IPS-20b (cell line): Measurements from ENCODE around the gene HECW1.
"Not testable (repeated sequence)": the region's sequence is repeated elsewhere in the genome, so short reads cannot be mapped to it uniquely, and the experiment has no call there.

Experiments used
- H3K27ac ChIP-seq: one replicate; pipeline ENCODE4 v1.5.1; 2013; ENCODE audit warnings: low read length
- H3K27me3 ChIP-seq: 2 replicates; pipeline ENCODE4 v1.6.1; 2013; ENCODE audit warnings: mild to moderate bottlenecking, low read length, inconsistent platforms; ENCODE audit not compliant: insufficient read depth
- H3K36me3 ChIP-seq: 2 replicates; pipeline ENCODE4 v1.6.1; 2013; ENCODE audit warnings: low read depth, mild to moderate bottlenecking, inconsistent platforms, low read length, moderate library complexity; ENCODE audit not compliant: insufficient read depth
- H3K4me1 ChIP-seq: 2 replicates; pipeline ENCODE4 v1.6.1; 2013; ENCODE audit warnings: mild to moderate bottlenecking, control low read depth, inconsistent platforms, low read length, moderate library complexity; ENCODE audit not compliant: insufficient read depth
- H3K4me3 ChIP-seq: 2 replicates; pipeline ENCODE4 v1.5.1; 2013; ENCODE audit warnings: mild to moderate bottlenecking, low read length, inconsistent platforms
- H3K9ac ChIP-seq: 2 replicates; pipeline ENCODE4 v1.6.1; 2013; ENCODE audit warnings: low read depth, mild to moderate bottlenecking, inconsistent platforms, low read length, moderate library complexity
- H3K9me3 ChIP-seq: 2 replicates; pipeline ENCODE4 v1.6.1; 2013; ENCODE audit warnings: mild to moderate bottlenecking, low read depth, low read length, inconsistent platforms; ENCODE audit not compliant: insufficient read depth

Gene HECW1

DNA sequence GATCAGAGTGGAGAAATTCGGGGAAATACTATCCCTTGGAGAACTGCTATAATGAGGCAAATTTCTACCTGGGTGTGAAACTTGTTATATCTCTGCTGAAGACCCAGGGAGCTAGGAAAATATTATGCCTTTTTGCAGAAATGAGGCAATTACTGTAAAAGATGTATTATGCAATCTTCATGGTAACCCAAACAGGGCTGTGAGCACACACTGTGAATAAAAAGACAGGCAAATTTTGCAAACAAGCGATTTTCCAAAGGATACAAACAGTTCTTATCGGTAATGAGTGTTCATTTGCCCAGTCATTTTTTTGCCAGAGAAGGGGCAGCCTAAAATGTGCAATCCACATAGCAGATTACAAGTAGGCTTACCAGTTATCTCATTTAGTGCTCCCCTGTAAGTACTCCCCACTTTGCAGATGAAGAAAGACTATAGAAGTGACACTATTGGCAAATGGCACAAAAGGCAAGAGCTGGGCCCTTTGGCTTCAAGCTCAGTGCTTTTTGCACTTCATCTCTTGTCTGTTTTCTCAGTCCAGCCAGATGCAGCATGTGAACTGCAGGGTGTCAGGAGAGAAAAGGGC is 205.8 kb downstream of the HECW1 start:
- Histone ChIP-seq H3K36me3 (no peaks in the 10 kb centered on the region), H3K9me3 (no peaks in the 10 kb centered on the region), H3K9ac (no peak overlapping the region), H3K4me3 (no peak overlapping the region), H3K27ac (no peak overlapping the region), H3K27me3 (no peaks in the 10 kb centered on the region), H3K4me1 (0 out of 2 replicates have a peak, but pooled peaks cover 2% of the 10 kb centered on the region)

DNA sequence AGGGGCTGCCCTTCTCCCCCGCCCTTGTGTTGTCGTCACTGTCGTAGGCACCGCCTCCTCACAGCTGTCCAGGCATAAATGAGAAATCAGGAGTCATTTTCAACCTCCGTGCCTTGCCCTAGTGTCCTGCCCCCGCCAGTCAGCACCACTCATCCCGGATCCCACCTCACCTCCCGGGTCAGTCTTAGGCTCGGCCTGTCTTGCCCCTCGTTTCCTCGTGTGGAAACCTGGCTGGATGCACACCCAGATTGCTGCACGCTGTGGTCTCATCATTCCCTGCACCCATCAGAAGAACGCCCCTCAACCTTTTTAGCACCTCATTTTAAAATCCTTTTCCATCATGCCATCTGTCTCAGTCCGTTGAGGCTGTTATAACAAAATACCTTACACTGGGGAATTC is 213.1 kb downstream of the HECW1 start:
- H3K36me3 ChIP-seq, result no peaks in the 10 kb centered on the region
- no peaks in the 10 kb centered on the region for H3K9me3 ChIP-seq
- H3K9ac ChIP-seq, result no peak overlapping the region
- no peaks in the 10 kb centered on the region for H3K27me3 ChIP-seq
- H3K4me1 ChIP-seq, result no peaks in the 10 kb centered on the region
- H3K27ac ChIP-seq, result no peak overlapping the region
- H3K4me3 ChIP-seq, result no peak overlapping the region

- Histone ChIP-seq H3K27me3 (no peaks in the 10 kb centered on the region), H3K4me1 (no peaks in the 10 kb centered on the region), H3K9ac (no peak overlapping the region)
These were observed 215.9 kb downstream of the HECW1 start for GRCh38 chr7:43328336-43328735.

DNA sequence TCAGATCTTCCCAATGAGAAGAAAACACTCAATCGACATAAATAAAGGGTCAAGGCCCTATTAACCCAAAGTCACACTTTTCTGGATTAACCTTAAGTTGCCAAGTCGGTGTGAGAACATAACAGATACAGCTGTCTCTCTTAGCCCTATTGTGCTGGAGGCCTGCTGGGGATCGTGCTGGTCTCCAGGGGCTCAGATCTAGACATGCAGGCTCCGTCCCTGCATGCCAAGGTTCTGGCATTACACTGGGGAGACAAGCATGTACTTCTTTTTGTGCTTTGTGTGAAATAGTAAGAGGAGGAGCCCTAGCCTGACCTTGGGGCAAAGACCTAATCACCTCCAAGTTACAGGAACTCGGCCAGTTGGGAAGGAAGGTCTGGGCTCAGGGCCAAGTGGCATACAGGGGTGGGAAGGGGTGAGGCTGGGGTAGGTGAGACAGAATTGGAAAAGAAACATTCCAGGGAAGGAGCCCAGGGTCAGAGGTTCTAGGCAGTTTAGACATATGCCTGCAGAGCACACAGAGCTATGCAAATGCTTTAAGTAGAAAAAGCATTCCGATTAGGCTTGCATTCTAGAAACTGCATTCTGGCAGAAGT is 216.4 kb downstream of the HECW1 start:
- no peak overlapping the region for H3K9ac ChIP-seq
- no peak overlapping the region for H3K27ac ChIP-seq
- no peaks in the 10 kb centered on the region for H3K9me3 ChIP-seq

More at GRCh38 chr7:43328336-43328735, 215.9 kb downstream of the HECW1 start:
- Histone ChIP-seq H3K4me3 (no peak overlapping the region), H3K27ac (no peak overlapping the region), H3K9me3 (no peaks in the 10 kb centered on the region), H3K36me3 (no peaks in the 10 kb centered on the region)

DNA sequence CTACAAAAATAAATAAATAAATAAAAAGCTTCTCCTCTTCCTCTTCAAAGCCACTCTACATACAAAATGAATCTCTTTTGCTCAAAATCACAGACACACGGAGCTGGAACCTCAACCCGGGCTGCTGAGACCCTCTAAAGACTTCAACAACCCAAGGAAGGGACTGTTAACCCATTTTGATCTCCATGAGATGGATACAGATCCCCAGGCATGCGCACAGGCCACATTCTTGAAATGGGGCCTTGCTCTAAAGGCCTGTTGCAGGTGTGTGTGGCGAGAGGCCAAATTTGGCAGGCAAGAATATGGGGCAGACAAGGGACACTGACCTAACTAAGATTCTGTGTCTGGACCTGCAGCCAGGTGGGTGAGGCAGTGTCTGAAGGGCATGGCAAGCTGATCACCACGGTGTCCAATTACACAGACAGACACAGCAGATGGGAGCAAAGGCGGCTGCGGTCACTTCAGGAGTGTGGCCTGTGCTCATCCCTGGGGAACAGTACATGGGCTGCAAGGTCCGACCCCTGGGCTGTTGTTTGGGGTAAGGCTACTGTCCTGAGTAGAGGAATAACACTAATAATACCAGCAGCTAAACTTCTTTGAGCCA is 219.8 kb downstream of the HECW1 start:
- no peak overlapping the region for H3K27ac ChIP-seq
- no peak overlapping the region for H3K9ac ChIP-seq
- H3K27me3 ChIP-seq, result no peaks in the 10 kb centered on the region
- no peak overlapping the region for H3K4me3 ChIP-seq
- H3K36me3 ChIP-seq, result no peaks in the 10 kb centered on the region
- no peaks in the 10 kb centered on the region for H3K4me1 ChIP-seq
- no peaks in the 10 kb centered on the region for H3K9me3 ChIP-seq

More for the DNA sequence above, 216.4 kb downstream of the HECW1 start:
- Histone ChIP-seq H3K27me3 (no peaks in the 10 kb centered on the region), H3K4me1 (no peaks in the 10 kb centered on the region), H3K36me3 (no peaks in the 10 kb centered on the region), H3K4me3 (no peak overlapping the region)

GRCh38 chr7:43337191-43337590 is 224.7 kb downstream of the HECW1 start:
- H3K36me3 ChIP-seq, result no peaks in the 10 kb centered on the region
- H3K27me3 ChIP-seq, result no peaks in the 10 kb centered on the region
- H3K4me1 ChIP-seq, result no peaks in the 10 kb centered on the region
- H3K9me3 ChIP-seq, result no peaks in the 10 kb centered on the region
- H3K27ac ChIP-seq, result no peak overlapping the region
- no peak overlapping the region for H3K9ac ChIP-seq
- no peak overlapping the region for H3K4me3 ChIP-seq

- Histone ChIP-seq H3K27ac (no peak overlapping the region), H3K9me3 (no peaks in the 10 kb centered on the region), H3K4me3 (no peak overlapping the region), H3K9ac (no peak overlapping the region), H3K36me3 (no peaks in the 10 kb centered on the region), H3K4me1 (no peaks in the 10 kb centered on the region), H3K27me3 (no peaks in the 10 kb centered on the region)
These were observed 225.4 kb downstream of the HECW1 start for GRCh38 chr7:43337811-43338210.

DNA sequence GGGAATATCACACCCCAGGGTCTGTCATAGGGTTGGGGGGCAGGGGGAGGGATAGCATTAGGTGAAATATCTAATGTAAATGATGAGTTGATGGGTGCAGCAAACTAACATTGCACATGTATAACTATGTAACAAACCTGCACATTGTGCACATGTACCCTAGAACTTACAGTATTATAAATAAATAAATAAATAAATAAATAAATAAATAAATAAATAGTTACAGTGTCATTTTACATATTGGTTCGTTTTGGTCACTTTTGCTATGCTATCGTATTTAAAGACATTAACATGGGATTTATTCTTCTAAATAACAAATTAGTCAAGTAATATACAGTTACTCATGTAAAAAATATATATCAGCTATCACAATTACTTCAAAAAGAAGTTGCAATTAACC is 228.7 kb downstream of the HECW1 start:
- no peaks in the 10 kb centered on the region for H3K27me3 ChIP-seq

GRCh38 chr7:43343417-43343816 is 231.0 kb downstream of the HECW1 start:
- H3K4me1 ChIP-seq, H3K9me3 ChIP-seq, H3K27me3 ChIP-seq, H3K36me3 ChIP-seq, H3K27ac ChIP-seq, H3K9ac ChIP-seq, H3K4me3 ChIP-seq: not testable (repeated sequence)

More for the DNA sequence above, 228.7 kb downstream of the HECW1 start:
- Histone ChIP-seq H3K4me3 (no peak overlapping the region), H3K4me1 (no peaks in the 10 kb centered on the region), H3K9me3 (no peaks in the 10 kb centered on the region), H3K36me3 (no peaks in the 10 kb centered on the region), H3K27ac (no peak overlapping the region), H3K9ac (no peak overlapping the region)

DNA sequence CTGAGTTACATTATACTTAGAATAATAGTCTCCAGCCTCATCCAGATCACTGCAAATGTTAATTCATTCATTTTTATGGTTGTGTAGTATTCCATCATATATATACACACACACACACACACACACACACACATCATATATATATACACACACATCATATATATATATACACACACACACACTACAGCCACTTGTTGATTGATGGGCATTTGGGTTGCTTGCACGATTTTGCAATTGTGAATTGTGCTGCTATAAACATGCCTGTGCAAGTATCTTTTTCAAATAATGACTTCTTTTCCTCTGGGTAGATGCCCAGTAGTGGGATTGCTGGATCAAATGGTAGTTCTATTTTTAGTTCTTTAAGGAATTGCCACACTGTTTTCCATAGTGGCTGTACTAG is 233.2 kb downstream of the HECW1 start:
- not testable (repeated sequence) for H3K9ac ChIP-seq, H3K27ac ChIP-seq, H3K9me3 ChIP-seq, H3K36me3 ChIP-seq, H3K4me3 ChIP-seq, H3K27me3 ChIP-seq, H3K4me1 ChIP-seq

DNA sequence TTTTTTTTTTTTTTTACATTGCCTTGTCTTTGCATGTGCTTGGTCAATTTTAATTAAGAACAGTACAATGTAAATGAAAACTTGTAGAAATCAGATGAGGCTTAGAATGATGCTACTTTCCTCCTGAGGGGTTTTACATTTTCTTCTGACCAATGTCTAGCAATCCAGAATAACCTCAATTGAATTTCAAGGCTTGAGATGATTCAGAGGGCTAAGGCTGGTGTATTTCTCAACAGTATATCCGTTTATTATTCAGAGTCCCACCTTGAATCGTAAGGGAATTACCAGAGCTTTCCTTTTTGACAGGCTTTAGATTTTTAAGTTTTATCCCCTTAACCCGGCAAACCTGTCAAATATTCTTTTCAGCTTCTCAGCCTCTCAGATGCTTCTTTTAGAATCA is 239.2 kb downstream of the HECW1 start:
- H3K9ac ChIP-seq, result no peak overlapping the region
- H3K9me3 ChIP-seq, result peaks cover 28% of the 10 kb centered on the region
- H3K4me3 ChIP-seq, result no peak overlapping the region
- H3K36me3 ChIP-seq, result no peaks in the 10 kb centered on the region
- no peaks in the 10 kb centered on the region for H3K4me1 ChIP-seq
- no peaks in the 10 kb centered on the region for H3K27me3 ChIP-seq
- no peak overlapping the region for H3K27ac ChIP-seq

DNA sequence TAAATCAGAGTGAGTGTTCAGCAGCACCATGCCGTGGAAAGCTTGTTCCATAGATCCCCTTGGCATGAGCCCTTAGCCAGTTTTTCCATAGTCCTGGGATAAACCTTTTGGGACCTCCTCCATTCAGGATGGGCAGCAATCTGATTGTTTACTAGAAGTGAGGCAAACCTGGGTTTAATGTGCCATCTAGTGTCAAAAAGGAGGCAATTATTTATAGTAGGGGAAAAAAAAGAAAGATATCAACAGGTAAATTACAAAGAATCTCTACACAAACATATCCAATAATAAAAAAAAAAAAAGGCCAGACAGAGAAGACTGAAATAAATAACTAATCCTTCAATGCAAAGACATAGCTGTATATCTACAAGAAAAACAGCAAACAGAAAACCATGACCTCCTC is 241.5 kb downstream of the HECW1 start:
- no peak overlapping the region for H3K4me3 ChIP-seq
- H3K4me1 ChIP-seq, result no peaks in the 10 kb centered on the region
- H3K9me3 ChIP-seq, result peaks cover 28% of the 10 kb centered on the region
- H3K9ac ChIP-seq, result no peak overlapping the region
- no peak overlapping the region for H3K27ac ChIP-seq
- H3K36me3 ChIP-seq, result no peaks in the 10 kb centered on the region
- no peaks in the 10 kb centered on the region for H3K27me3 ChIP-seq
